Motor neuron (in vitro differentiated cells): ENCODE data around the gene REEP6. TPM values are rescaled to one million over a fixed set of nuclear protein-coding genes. Genes with fewer than 3 reads are reported as not detected.
"Not testable (repeated sequence)": the region's sequence is repeated elsewhere in the genome, so short reads cannot be mapped to it uniquely, and the experiment has no call there.

Experiments used
- ATAC-seq, 8 experiments: fragments of 200-7000 bp; cut with Tn5 transposase; replicated peaks in 6 of 8; 2 replicates each; pipeline ENCODE4 v1.8.0; 2021; ENCODE audit warnings: mild to moderate bottlenecking in 8 of 8, moderate library complexity in 8 of 8
- H3K27ac ChIP-seq, 2 donors: fragments of 250-450 bp; sonication (Bioruptor Pico); 2 replicates each; pipeline ENCODE4 v1.9.0; 2021; ENCODE audit warnings: antibody characterized with exemption in 2 of 2, mild to moderate bottlenecking in 2 of 2, moderate library complexity in 1 of 2
- H3K4me1 ChIP-seq, 2 donors: fragments of 250-450 bp; sonication (Bioruptor Pico); replicated peaks in 1 of 2; 2 replicates each; pipeline ENCODE4 v1.6.1; 2021; ENCODE audit warnings: antibody characterized with exemption in 2 of 2, mild to moderate bottlenecking in 2 of 2, moderate library complexity in 1 of 2
- H3K4me3 ChIP-seq, 5 donors: fragments of 250-450 bp; sonication (Bioruptor Pico); 2 replicates each; pipeline ENCODE4 v1.9.0; 2021; ENCODE audit warnings: antibody characterized with exemption in 5 of 5, mild to moderate bottlenecking in 5 of 5, moderate library complexity in 4 of 5
- WGBS, 10 experiments: fragments of 450-650 bp; shearing (Covaris generic); methylation state at CpG; one replicate each; pipeline ENCODE4 v1.0.0; 2022; 5-methylcytosine and 5-hydroxymethylcytosine counted together
- in situ Hi-C, 9 experiments: fragments of 400-800 bp; cut with MboI; loops; one replicate each; pipeline ENCODE4 v1.15.0; 2021; ENCODE audit warnings: low sequenced_read_pairs in 9 of 9, low pct_unique_long_range_greater_than_20kb in 2 of 9; ENCODE audit not compliant: unreplicated experiment in 9 of 9
- total RNA-seq, 8 experiments: library from RNA; unstranded; fragments of 300-600 nt; gene quantifications; 2 replicates each; pipeline versions ENCODE4 v1.2.3 to v1.2.4, GENCODE V29; 2022

Gene REEP6
- total RNA-seq, 8 experiments from 2014 or later = 3.2 to 16.8 (median 5.7) TPM

GRCh38 chr19:1471010-1471514 lies 19.9 kb upstream of the REEP6 start:
- Histone ChIP-seq H3K4me3 (peak overlapping the region in 3 of 5 donors; percentile 20 to 27 (median 24)), H3K4me1 (peaks cover 37 to 38% of the 10 kb centered on the region in 2 donors), H3K27ac (peak overlapping the region in 1 of 2 donors; percentile 56)
- ATAC-seq = peak; percentile 19 to 82 (median 70)
- in situ Hi-C loops = no loop called here
- WGBS, 10 experiments = 25 to 57% (median 33%) methylated on average over 2 to 8 of the region's 28 CpGs; no CpG with 5 or more reads in 6 of the 10 experiments

- in situ Hi-C loops = no loop called here
- peak in 6 of 8 experiments; percentile 3 to 28 (median 11) for ATAC-seq
- peak overlapping the region in 3 of 5 donors; percentile 20 to 27 (median 24) for H3K4me3 ChIP-seq
- H3K4me1 ChIP-seq = peaks cover 37 to 38% of the 10 kb centered on the region in 2 donors
- peak overlapping the region in 1 of 2 donors; percentile 56 for H3K27ac ChIP-seq
- 0 to 34% (median 30%) methylated on average over 1 to 4 of the region's 24 CpGs; no CpG with 5 or more reads in 7 of the 10 experiments for WGBS, 10 experiments
Measured at GRCh38 chr19:1471515-1472160, 19.3 kb upstream of the REEP6 start.

GRCh38 chr19:1472231-1473084 lies 18.5 kb upstream of the REEP6 start:
- H3K4me1 ChIP-seq = peaks cover 37 to 38% of the 10 kb centered on the region in 2 donors
- H3K4me3 ChIP-seq = no peak overlapping the region
- in situ Hi-C loops = no loop called here
- 24 to 100% (median 40%) methylated on average over 1 to 6 of the region's 44 CpGs; no CpG with 5 or more reads in 7 of the 10 experiments for WGBS, 10 experiments
- peak overlapping the region in 1 of 2 donors; percentile 4 for H3K27ac ChIP-seq
- ATAC-seq = no peak

- no peak for ATAC-seq
- no peak overlapping the region for H3K4me3 ChIP-seq
- H3K4me1 ChIP-seq = peaks cover 42% of the 10 kb centered on the region in 2 donors
- 46 to 100% (median 78%) methylated on average over 1 to 10 of the region's 20 CpGs; no CpG with 5 or more reads in 6 of the 10 experiments for WGBS, 10 experiments
- H3K27ac ChIP-seq = peak overlapping the region in 1 of 2 donors; percentile 4
- in situ Hi-C loops = no loop called here
Measured at GRCh38 chr19:1473085-1473851, 17.7 kb upstream of the REEP6 start.

GRCh38 chr19:1474011-1474764 lies 16.8 kb upstream of the REEP6 start:
- H3K27ac ChIP-seq = no peak overlapping the region
- WGBS, 10 experiments = 55 to 89% methylated on average over 8 of the region's 31 CpGs; no CpG with 5 or more reads in 8 of the 10 experiments
- H3K4me3 ChIP-seq = no peak overlapping the region
- H3K4me1 ChIP-seq = peaks cover 42% of the 10 kb centered on the region in 2 donors
- in situ Hi-C loops = no loop called here
- ATAC-seq = no peak

GRCh38 chr19:1474765-1475351 lies 16.1 kb upstream of the REEP6 start:
- peaks cover 38 to 43% of the 10 kb centered on the region in 2 donors for H3K4me1 ChIP-seq
- WGBS, 10 experiments = 80 to 100% (median 100%) methylated on average over 1 to 3 of the region's 26 CpGs; no CpG with 5 or more reads in 7 of the 10 experiments
- in situ Hi-C loops = no loop called here
- no peak overlapping the region for H3K4me3 ChIP-seq
- no peak overlapping the region for H3K27ac ChIP-seq
- ATAC-seq = no peak

- Histone ChIP-seq H3K4me3 (no peak overlapping the region), H3K4me1 (peaks cover 30 to 33% of the 10 kb centered on the region in 2 donors), H3K27ac (no peak overlapping the region)
- in situ Hi-C loops = no loop called here
- WGBS, 10 experiments = 82 to 100% (median 96%) methylated on average over 1 to 17 of the region's 31 CpGs; no CpG with 5 or more reads in 2 of the 10 experiments
- ATAC-seq = no peak
Measured at GRCh38 chr19:1475751-1476437, 15.1 kb upstream of the REEP6 start.

GRCh38 chr19:1477056-1477455 lies 13.9 kb upstream of the REEP6 start:
- H3K4me3 ChIP-seq, ATAC-seq, H3K27ac ChIP-seq, in situ Hi-C loops: not testable (repeated sequence)
- 70 to 100% (median 91%) methylated on average over 1 to 4 of the region's 9 CpGs; no CpG with 5 or more reads in 3 of the 10 experiments for WGBS, 10 experiments
- H3K4me1 ChIP-seq = peaks cover 18 to 21% of the 10 kb centered on the region in 2 donors

GRCh38 chr19:1478934-1479707 lies 11.9 kb upstream of the REEP6 start, which contains the start of gene C19orf25:
C19orf25 (minus strand) TSS chr19:1479215; CDS start chr19:1478903, 312 bp downstream.
- Histone ChIP-seq H3K27ac (peak within 1 kb of the TSS; percentile 82 to 93), H3K4me3 (peak within 1 kb of the TSS; percentile 43 to 77 (median 63)), H3K4me1 (peaks cover 5 to 10% of the 10 kb centered on the region in 2 donors)
- ATAC-seq = peak; percentile 88 to 98 (median 91)
- 0 to 11% (median 3%) methylated on average over 4 to 9 of the region's 71 CpGs; no CpG with 5 or more reads in 6 of the 10 experiments for WGBS, 10 experiments
- in situ Hi-C loops = no loop called here

GRCh38 chr19:1481224-1481892 lies 9.6 kb upstream of the REEP6 start:
- Histone ChIP-seq H3K4me1 (peaks cover 5 to 10% of the 10 kb centered on the region in 2 donors), H3K27ac (no peak overlapping the region), H3K4me3 (no peak overlapping the region)
- in situ Hi-C loops = no loop called here
- 60 to 100% (median 79%) methylated on average over 1 to 10 of the region's 26 CpGs; no CpG with 5 or more reads in 4 of the 10 experiments for WGBS, 10 experiments
- no peak for ATAC-seq
